HG02763 (cell line): ENCODE measurements around the gene ZNF536.
"Not testable (repeated sequence)": the region's sequence is repeated elsewhere in the genome, so short reads cannot be mapped to it uniquely, and the experiment has no call there.

Experiments
- ATAC-seq: cut with Tn5 transposase; IDR thresholded peaks from one replicate; pipeline ENCODE4 v1.9.1; 2021; ENCODE audit warnings: mild to moderate bottlenecking, moderate library complexity; ENCODE audit not compliant: unreplicated experiment

The ZNF536 gene

GRCh38 chr19:30386551-30387143 is 14.5 kb downstream of the ZNF536 start:
- ATAC-seq = no peak

- ATAC-seq = no peak
Measured at GRCh38 chr19:30387311-30388115, 15.3 kb downstream of the ZNF536 start.

GRCh38 chr19:30388327-30388726 is 16.1 kb downstream of the ZNF536 start:
- no peak for ATAC-seq

GRCh38 chr19:30388819-30389218 is 16.6 kb downstream of the ZNF536 start:
- ATAC-seq = no peak

- no peak for ATAC-seq
Measured at GRCh38 chr19:30390356-30390988, 18.3 kb downstream of the ZNF536 start.

GRCh38 chr19:30391052-30391451 is 18.9 kb downstream of the ZNF536 start:
- no peak for ATAC-seq

- no peak for ATAC-seq
Measured at GRCh38 chr19:30391554-30392551, 19.7 kb downstream of the ZNF536 start.

- no peak for ATAC-seq
Measured at GRCh38 chr19:30393046-30393445, 20.9 kb downstream of the ZNF536 start.

- ATAC-seq = no peak
Measured at GRCh38 chr19:30393729-30394480, 21.7 kb downstream of the ZNF536 start.

GRCh38 chr19:30394481-30395151 is 22.4 kb downstream of the ZNF536 start:
- no peak for ATAC-seq

GRCh38 chr19:30395283-30395682 is 23.1 kb downstream of the ZNF536 start:
- no peak for ATAC-seq

GRCh38 chr19:30398539-30398938 is 26.4 kb downstream of the ZNF536 start:
- not testable (repeated sequence) for ATAC-seq

- no peak for ATAC-seq
Measured at GRCh38 chr19:30401956-30402355, 29.8 kb downstream of the ZNF536 start.

- no peak for ATAC-seq
Measured at GRCh38 chr19:30402436-30403202, 30.4 kb downstream of the ZNF536 start.

- ATAC-seq = no peak
Measured at GRCh38 chr19:30403203-30403985, 31.2 kb downstream of the ZNF536 start.

- ATAC-seq = no peak
Measured at GRCh38 chr19:30406220-30407067, 34.3 kb downstream of the ZNF536 start.

- ATAC-seq = no peak
Measured at GRCh38 chr19:30407068-30407709, 35.0 kb downstream of the ZNF536 start.
